Esophagus muscularis mucosa (tissue), 4 donors: ENCODE measurements around the gene CMTM5.
A peak's percentile ranks its signal among the peaks of the same experiment; 100 is the strongest.

Experiments
- CTCF ChIP-seq, 3 experiments: fragments of 200-600 bp in 2 of 3; fragments of 450-650 bp in 1 of 3; sonication (generic) in 2 of 3; IDR thresholded peaks; one replicate each; pipeline ENCODE4 v1.5.1; 2017 to 2019; ENCODE audit warnings: antibody characterized with exemption in 3 of 3, mild to moderate bottlenecking in 2 of 3, moderate library complexity in 1 of 3
- EP300 ChIP-seq: sonication (generic); formaldehyde crosslinking; IDR thresholded peaks from one replicate; pipeline ENCODE4 v1.6.1; 2017; ENCODE audit warnings: antibody characterized with exemption
- POLR2A ChIP-seq: fragments of 450-650 bp; IDR thresholded peaks from one replicate; pipeline ENCODE4 v1.6.1; 2017; ENCODE audit warnings: antibody characterized with exemption, moderate library complexity, mild to moderate bottlenecking, low read depth

- TF ChIP-seq EP300 (no peak), POLR2A (no peak), CTCF (IDR thresholded peaks at IDR 0.05) (peak in 1 of 3 experiments; percentile 10)
Measured at GRCh38 chr14:23380197-23380914, 3.5 kb downstream of the CMTM5 start.
